Stomach (tissue), 9 donors: ENCODE results near the gene VNN1. TPM values are rescaled to one million over a fixed set of nuclear protein-coding genes. Genes with fewer than 3 reads are reported as not detected.
"Not testable (repeated sequence)": the region's sequence is repeated elsewhere in the genome, so short reads cannot be mapped to it uniquely, and the experiment has no call there.

ENCODE experiments used
- DNase-seq, 2 donors: peaks; one replicate each; pipeline versions ENCODE4 v3.0.0 to v3.0.0-alpha.2; 2013 to 2019
- H3K27ac ChIP-seq, 5 donors: fragments of 200-600 bp in 4 of 5; sonication (generic) in 4 of 5; one replicate each; pipeline ENCODE4 v1.5.1; 2013 to 2019; ENCODE audit warnings: mild to moderate bottlenecking in 1 of 5, moderate library complexity in 1 of 5
- H3K27me3 ChIP-seq, 3 donors: fragments of 200-600 bp; sonication (generic); one replicate each; pipeline ENCODE4 v1.5.1; 2017 to 2019; ENCODE audit warnings: mixed run types in 1 of 3
- H3K36me3 ChIP-seq, 4 donors: fragments of 200-600 bp; sonication (generic); 1 replicate in 3 of 4; 2 replicates in 1 of 4; pipeline ENCODE4 v1.5.1; 2016 to 2019
- H3K4me1 ChIP-seq, 4 donors: fragments of 200-600 bp; sonication (generic); one replicate each; pipeline ENCODE4 v1.5.1; 2016 to 2019
- H3K4me3 ChIP-seq, 4 donors: fragments of 200-600 bp; sonication (generic) in 3 of 4; one replicate each; pipeline ENCODE4 v1.5.1; 2016 to 2019; ENCODE audit warnings: mild to moderate bottlenecking in 1 of 4
- H3K9me3 ChIP-seq, 4 donors: fragments of 200-600 bp; sonication (generic); one replicate each; pipeline ENCODE4 v1.5.1; 2016 to 2019
- CTCF ChIP-seq, 7 experiments: fragments of 450-650 bp in 4 of 7; fragments of 200-600 bp in 3 of 7; sonication (generic) in 3 of 7; IDR thresholded peaks; one replicate each; pipeline ENCODE4 v1.5.1; 2016 to 2019; ENCODE audit warnings: antibody characterized with exemption in 7 of 7, control low read depth in 2 of 7, mild to moderate bottlenecking in 1 of 7
- EP300 ChIP-seq: sonication (generic); formaldehyde crosslinking; IDR thresholded peaks from one replicate; pipeline ENCODE4 v1.6.1; 2017; ENCODE audit warnings: antibody characterized with exemption
- POLR2A ChIP-seq, 4 donors: fragments of 450-650 bp; IDR thresholded peaks; one replicate each; pipeline ENCODE4 v1.6.1; 2016; ENCODE audit warnings: antibody characterized with exemption in 4 of 4, control low read depth in 2 of 4, mild to moderate bottlenecking in 1 of 4, moderate library complexity in 1 of 4
- POLR2AphosphoS5 ChIP-seq, 3 donors: sonication (generic); formaldehyde crosslinking; IDR thresholded peaks; one replicate each; pipeline ENCODE4 v1.6.1; 2016; ENCODE audit warnings: antibody characterized with exemption in 3 of 3
- WGBS, 5 donors: extraction: QIAGEN DNeasy Blood & Tissue Kit in 3 of 5; methylation state at CpG; one replicate each; pipeline versions ENCODE4 v1.1.5 to v1.1.7; 2013 to 2018; 5-methylcytosine and 5-hydroxymethylcytosine counted together
- intact Hi-C: fragments of 100-400 bp; cut with DNase I; formaldehyde crosslinking; loops from one replicate; pipeline ENCODE4 v1.15.1; 2023; ENCODE audit warnings: low total_unique reads
- polyA plus RNA-seq, 3 donors: library from polyadenylated mRNA; stranded (reverse); fragments of 200-250 nt; gene quantifications; one replicate each; pipeline ENCODE4 v1.2.3, GENCODE V29; 2013
- total RNA-seq, 5 donors: library from RNA; depleted of rRNA; stranded (reverse); fragments of >200 nt; gene quantifications; one replicate each; pipeline versions ENCODE4 v1.1.0 to v1.2.3, GENCODE V29; 2014 to 2016
- donor health status: healthy with polysubstance abuse.
- donor health status: Bipolar disorder and iron deficiency.
- donor health status: healthy.

Gene VNN1
- total and polyA plus RNA-seq, 8 donors: 1.1 to 52.2 (median 2.3) TPM; not detected in 1

GRCh38 chr6:132643547-132643946, 70.3 kb downstream of the VNN1 start:
- H3K27ac ChIP-seq: no peak overlapping the region
- H3K27me3 ChIP-seq: no peaks in the 10 kb centered on the region
- no peaks in the 10 kb centered on the region for H3K9me3 ChIP-seq
- TF ChIP-seq POLR2AphosphoS5 (IDR thresholded peaks at IDR 0.05) (no peak), CTCF (IDR thresholded peaks at IDR 0.05) (no peak), POLR2A (IDR thresholded peaks at IDR 0.05) (no peak), EP300 (no peak)
- intact Hi-C loops: no loop called here
- no peaks in the 10 kb centered on the region for H3K36me3 ChIP-seq
- H3K4me3 ChIP-seq: no peak overlapping the region
- peaks cover 0 to 9% (median 1%) of the 10 kb centered on the region in 4 donors for H3K4me1 ChIP-seq
- WGBS, 5 donors: 74 to 82% (median 79%) methylated on average over 3 of the region's 3 CpGs
- DNase-seq: no peak

DNA sequence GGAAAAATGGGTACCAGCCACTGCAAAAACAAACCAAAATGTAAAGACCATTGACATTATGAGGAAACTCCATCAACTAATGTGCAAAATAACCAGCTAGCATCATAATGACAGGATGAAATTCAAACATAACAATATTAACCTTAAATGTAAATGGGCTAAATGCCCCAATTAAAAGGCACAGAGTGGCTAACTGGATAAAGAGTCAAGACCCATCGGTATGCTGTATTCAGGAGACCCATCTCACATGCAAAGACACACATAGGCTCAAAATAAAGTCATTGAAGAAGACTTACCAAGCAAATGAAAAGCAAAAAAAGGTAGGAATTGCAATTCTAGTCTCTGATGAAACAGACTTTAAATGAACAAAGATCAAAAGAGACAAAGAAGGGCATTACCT, 76.7 kb downstream of the VNN1 start:
- whole genome bisulfite sequencing, 5 donors: 90 to 94% (median 91%) methylated on average over 1 of the region's 1 CpG
- intact Hi-C loops: not testable (repeated sequence)

DNA sequence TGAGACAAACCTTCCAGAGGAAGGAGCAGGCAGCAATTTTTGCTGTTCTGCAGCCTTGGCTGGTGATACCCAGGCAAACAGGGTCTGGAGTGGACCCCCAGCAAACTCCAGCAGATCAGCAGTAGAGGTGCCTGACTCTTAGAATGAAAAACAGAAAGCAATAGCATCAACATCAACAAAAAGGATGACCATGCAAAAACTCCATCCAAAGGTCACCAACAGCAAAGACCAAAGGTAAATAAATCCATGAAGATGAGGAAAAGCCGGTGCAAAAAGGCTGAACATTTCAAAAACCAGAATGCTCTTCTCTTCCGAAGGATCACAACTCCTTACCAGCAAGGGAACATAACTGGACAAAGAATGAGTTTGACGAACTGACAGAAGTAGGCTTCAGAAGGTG, 77.9 kb downstream of the VNN1 start:
- intact Hi-C loops, H3K9me3 ChIP-seq, DNase-seq, H3K4me1 ChIP-seq, H3K4me3 ChIP-seq, H3K27me3 ChIP-seq, H3K36me3 ChIP-seq, H3K27ac ChIP-seq: not testable (repeated sequence)
- 70 to 92% (median 86%) methylated on average over 3 of the region's 3 CpGs for WGBS, 5 donors

More for the DNA sequence above, 76.7 kb downstream of the VNN1 start:
- not testable (repeated sequence) for H3K36me3 ChIP-seq, H3K9me3 ChIP-seq, H3K4me1 ChIP-seq, H3K4me3 ChIP-seq, H3K27ac ChIP-seq, H3K27me3 ChIP-seq, DNase-seq

GRCh38 chr6:132635288-132635687, 78.6 kb downstream of the VNN1 start:
- H3K27ac ChIP-seq, H3K9me3 ChIP-seq, H3K27me3 ChIP-seq, H3K36me3 ChIP-seq, intact Hi-C loops, DNase-seq, H3K4me3 ChIP-seq, H3K4me1 ChIP-seq: not testable (repeated sequence)
- WGBS, 5 donors: 22 to 46% (median 31%) methylated on average over 3 of the region's 3 CpGs

DNA sequence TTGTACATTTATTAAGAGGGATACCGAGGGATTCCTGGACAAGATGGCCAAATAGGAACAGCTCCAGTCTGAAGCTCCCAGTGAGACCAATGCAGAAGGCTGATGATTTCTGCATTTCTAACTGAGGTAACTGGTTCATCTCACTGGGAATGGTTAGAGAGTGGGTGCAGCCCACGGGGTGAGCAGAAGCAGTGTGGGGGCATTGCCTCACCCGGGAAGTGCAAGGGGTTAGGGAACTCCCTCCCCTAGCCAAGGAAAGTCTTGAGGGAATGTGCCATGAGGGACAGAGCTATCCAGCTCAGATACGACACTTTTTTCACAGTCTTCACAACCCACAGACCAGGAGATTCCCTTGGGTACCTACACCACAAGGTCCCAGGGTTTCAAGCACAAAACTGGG, 79.1 kb downstream of the VNN1 start:
- 80 to 95% (median 84%) methylated on average over 3 to 4 of the region's 4 CpGs for WGBS, 5 donors
- no peak for DNase-seq
- Histone ChIP-seq H3K27ac (no peak overlapping the region), H3K9me3 (no peaks in the 10 kb centered on the region), H3K36me3 (no peaks in the 10 kb centered on the region), H3K27me3 (peaks cover 0 to 6% (median 0%) of the 10 kb centered on the region in 3 donors), H3K4me1 (peaks cover 0 to 3% (median 0%) of the 10 kb centered on the region in 4 donors), H3K4me3 (no peak overlapping the region)
- intact Hi-C loops: no loop called here
- TF ChIP-seq EP300: no peak
- no peak for TF ChIP-seq POLR2AphosphoS5 (IDR thresholded peaks at IDR 0.05)
- no peak for TF ChIP-seq CTCF (IDR thresholded peaks at IDR 0.05)
- TF ChIP-seq POLR2A (IDR thresholded peaks at IDR 0.05): no peak

- peaks cover 0 to 2% (median 0%) of the 10 kb centered on the region in 4 donors for H3K9me3 ChIP-seq
- no peaks in the 10 kb centered on the region for H3K36me3 ChIP-seq
- no peak for TF ChIP-seq POLR2A (IDR thresholded peaks at IDR 0.05)
- TF ChIP-seq POLR2AphosphoS5 (IDR thresholded peaks at IDR 0.05): no peak
- no peak for TF ChIP-seq CTCF (IDR thresholded peaks at IDR 0.05)
- no peak for TF ChIP-seq EP300
Measured at GRCh38 chr6:132633362-132633761, 80.5 kb downstream of the VNN1 start.

More at GRCh38 chr6:132633362-132633761, 80.5 kb downstream of the VNN1 start:
- DNase-seq: no peak
- Histone ChIP-seq H3K4me1 (peaks cover 0 to 3% (median 0%) of the 10 kb centered on the region in 4 donors), H3K27me3 (peaks cover 0 to 6% (median 0%) of the 10 kb centered on the region in 3 donors), H3K27ac (no peak overlapping the region), H3K4me3 (no peak overlapping the region)
- intact Hi-C loops: no loop called here
- 75 to 95% (median 89%) methylated on average over 2 of the region's 2 CpGs for WGBS, 5 donors

Other genes starting within 250 kb of the VNN1 start
- 10 to 100 TPM; 29.8 to 39.3 (median 31.5) TPM for gene STX7, start 200.9 kb downstream of the VNN1 start, total RNA-seq
- 10 to 100 TPM in 2 of 3 donors, 1 to 10 TPM in 1; 8.6 to 22.9 (median 17.7) TPM for gene STX7, start 200.9 kb downstream of the VNN1 start, polyA plus RNA-seq
- not detected for gene TAAR9, start 175.8 kb downstream of the VNN1 start, total RNA-seq
- gene TAAR9, start 175.8 kb downstream of the VNN1 start, polyA plus RNA-seq: not detected
- not detected for gene TAAR8, start 161.4 kb downstream of the VNN1 start, total RNA-seq
- not detected for gene TAAR8, start 161.4 kb downstream of the VNN1 start, polyA plus RNA-seq
- gene TAAR6, start 143.7 kb downstream of the VNN1 start, total RNA-seq: not detected
- gene TAAR6, start 143.7 kb downstream of the VNN1 start, polyA plus RNA-seq: not detected
- not detected for gene TAAR5, start 124.3 kb downstream of the VNN1 start, total RNA-seq
- gene TAAR5, start 124.3 kb downstream of the VNN1 start, polyA plus RNA-seq: not detected
- gene TAAR2, start 89.8 kb downstream of the VNN1 start, total RNA-seq: not detected
- not detected for gene TAAR2, start 89.8 kb downstream of the VNN1 start, polyA plus RNA-seq
- gene TAAR1, start 54.9 kb downstream of the VNN1 start, total RNA-seq: 1 to 10 TPM in 1 of 5 donors, not detected in 4; 2.8 TPM
- not detected for gene TAAR1, start 54.9 kb downstream of the VNN1 start, polyA plus RNA-seq
- 1 to 10 TPM in 3 of 5 donors, under 1 TPM in 1, not detected in 1; 0.45 to 9.5 (median 3.3) TPM for gene VNN2, start 43.8 kb upstream of the VNN1 start, total RNA-seq
- 1 to 10 TPM; 1.4 to 6.1 (median 3.7) TPM for gene VNN2, start 43.8 kb upstream of the VNN1 start, polyA plus RNA-seq
- 10 to 100 TPM in 4 of 5 donors, under 1 TPM in 1; 0.29 to 31.2 (median 19.6) TPM for gene SLC18B1, start 84.6 kb upstream of the VNN1 start, total RNA-seq
- 1 to 10 TPM; 4.3 to 9.8 (median 5.3) TPM for gene SLC18B1, start 84.6 kb upstream of the VNN1 start, polyA plus RNA-seq
- 1,000 to 10,000 TPM in 1 of 5 donors, 100 to 1,000 TPM in 4; 256 to 1,823 (median 908) TPM for gene RPS12, start 100.5 kb upstream of the VNN1 start, total RNA-seq
- gene RPS12, start 100.5 kb upstream of the VNN1 start, polyA plus RNA-seq: 1,000 to 10,000 TPM; 3,295 to 4,053 (median 3,686) TPM